ENCODE measurements around the gene SIAH1.

DNA sequence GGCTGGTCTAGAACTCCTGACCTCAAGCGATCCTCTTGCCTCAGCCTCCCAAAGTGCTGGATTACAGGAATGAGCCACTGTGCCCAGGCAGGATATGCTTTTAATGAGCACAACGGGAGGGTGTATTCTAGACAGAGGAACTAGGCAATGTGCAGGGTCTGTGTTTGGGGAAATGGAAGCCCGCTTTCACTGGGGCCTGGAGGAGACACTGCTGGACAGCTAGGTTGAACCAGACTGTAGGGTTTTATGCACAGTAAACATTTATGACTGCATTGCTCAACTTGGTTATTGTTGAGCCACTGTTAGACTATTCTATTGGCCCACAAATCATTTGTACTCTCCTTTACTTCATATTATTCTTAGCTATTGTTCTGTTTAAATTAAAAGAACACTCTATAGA lies 10.2 kb upstream of the SIAH1 start:
- TF ChIP-seq EZH2 (IDR thresholded peaks at IDR 0.05; ENCODE audit: insufficient read depth, poor library complexity, severe bottlenecking) (no peak), EZH2phosphoT487 (IDR thresholded peaks at IDR 0.05; ENCODE audit: insufficient read depth, low read depth) (no peak)
